MM.1S (cell line): ENCODE data around the gene RAB11FIP4.

Experiments
- DNase-seq: peaks from one replicate; pipeline ENCODE4 v3.0.0-alpha.2; 2015
- H2AFZ ChIP-seq: fragments of 300-600 bp; sonication (generic); 2 replicates; pipeline ENCODE4 v1.6.0; 2016; ENCODE audit warnings: antibody characterized with exemption, low read length
- H3F3A ChIP-seq: fragments of 300-600 bp; sonication (generic); 2 replicates; pipeline ENCODE4 v1.6.1; 2016; ENCODE audit warnings: mild to moderate bottlenecking, antibody characterized with exemption, low read length, moderate library complexity, mixed read lengths; ENCODE audit not compliant: insufficient read depth
- H3K27ac ChIP-seq: fragments of 300-600 bp; sonication (generic); 2 replicates; pipeline ENCODE4 v1.5.1; 2016; ENCODE audit warnings: mild to moderate bottlenecking, low read length
- H3K27me3 ChIP-seq: fragments of 300-600 bp; sonication (generic); replicated peaks from 2 replicates; pipeline ENCODE4 v1.6.0; 2016; ENCODE audit warnings: low read length; ENCODE audit not compliant: insufficient read depth
- H3K36me3 ChIP-seq: fragments of 300-600 bp; sonication (generic); replicated peaks from 2 replicates; pipeline ENCODE4 v1.6.1; 2016; ENCODE audit warnings: mild to moderate bottlenecking, low read length, mixed read lengths; ENCODE audit not compliant: insufficient read depth
- H3K4me1 ChIP-seq: fragments of 300-600 bp; sonication (generic); 2 replicates; pipeline ENCODE4 v1.6.1; 2016; ENCODE audit warnings: low read length, mixed read lengths
- H3K4me2 ChIP-seq: fragments of 300-600 bp; sonication (generic); 2 replicates; pipeline ENCODE4 v1.6.0; 2016; ENCODE audit warnings: low read depth, low read length
- H3K4me3 ChIP-seq: fragments of 300-600 bp; sonication (generic); 2 replicates; pipeline ENCODE4 v1.5.1; 2016; ENCODE audit warnings: low read length, mixed read lengths
- H3K79me2 ChIP-seq: fragments of 300-600 bp; sonication (generic); 2 replicates; pipeline ENCODE4 v1.6.1; 2016; ENCODE audit warnings: mixed run types, low read length, mixed read lengths
- H3K9ac ChIP-seq: fragments of 300-600 bp; sonication (generic); 2 replicates; pipeline ENCODE4 v1.6.1; 2016; ENCODE audit warnings: low read length, mixed read lengths
- H3K9me2 ChIP-seq: fragments of 300-600 bp; sonication (generic); replicated peaks from 2 replicates; pipeline ENCODE4 v1.6.1; 2016; ENCODE audit warnings: mild to moderate bottlenecking, low read length, mixed read lengths; ENCODE audit not compliant: insufficient read depth
- H3K9me3 ChIP-seq: fragments of 300-600 bp; sonication (generic); replicated peaks from 2 replicates; pipeline ENCODE4 v1.6.1; 2016; ENCODE audit warnings: mild to moderate bottlenecking, low read length, mixed read lengths; ENCODE audit not compliant: insufficient read depth
- H4K20me1 ChIP-seq: fragments of 300-600 bp; sonication (generic); 2 replicates; pipeline ENCODE4 v1.6.1; 2016; ENCODE audit warnings: mild to moderate bottlenecking, low read length, moderate library complexity, mixed read lengths; ENCODE audit not compliant: insufficient read depth
- CTCF ChIP-seq: fragments of 300-600 bp; sonication (generic); IDR thresholded peaks from 2 replicates; pipeline ENCODE4 v1.5.1; 2016; ENCODE audit warnings: antibody characterized with exemption, low read length, mixed read lengths
- EZH2 ChIP-seq: fragments of 300-600 bp; sonication (generic); optimal IDR thresholded peaks from 2 replicates; pipeline ENCODE3; 2017; ENCODE audit warnings: low read depth, mild to moderate bottlenecking, antibody characterized with exemption, low read length, mixed read lengths
- EZH2phosphoT487 ChIP-seq: fragments of 300-600 bp; sonication (generic); IDR thresholded peaks from 2 replicates; pipeline ENCODE4 v1.6.1; 2018; ENCODE audit warnings: antibody characterized with exemption, low read length

The RAB11FIP4 gene

GRCh38 chr17:31408586-31408985 lies 17.1 kb downstream of the RAB11FIP4 start:
- H4K20me1 ChIP-seq = no peaks in the 10 kb centered on the region
- H3K9ac ChIP-seq = no peak overlapping the region
- H3K27ac ChIP-seq = no peak overlapping the region
- DNase-seq = no peak
- H3K9me2 ChIP-seq = no peaks in the 10 kb centered on the region
- no peaks in the 10 kb centered on the region for H3K4me1 ChIP-seq
- H3K4me3 ChIP-seq = no peak overlapping the region
- TF ChIP-seq EZH2 = no peak
- no peak for TF ChIP-seq EZH2phosphoT487
- no peak for TF ChIP-seq CTCF
- no peak overlapping the region for H3K4me2 ChIP-seq
- H2AFZ ChIP-seq = no peak overlapping the region
- H3F3A ChIP-seq = no peaks in the 10 kb centered on the region
- H3K79me2 ChIP-seq = no peaks in the 10 kb centered on the region
- H3K9me3 ChIP-seq = no peaks in the 10 kb centered on the region
- no peaks in the 10 kb centered on the region for H3K36me3 ChIP-seq
- no peaks in the 10 kb centered on the region; the same call in 1 of the 2 replicates for H3K27me3 ChIP-seq

GRCh38 chr17:31411707-31412285 lies 20.3 kb downstream of the RAB11FIP4 start:
- no peak overlapping the region for H3K4me3 ChIP-seq
- no peaks in the 10 kb centered on the region; the same call in 1 of the 2 replicates for H3K27me3 ChIP-seq
- H3F3A ChIP-seq = no peaks in the 10 kb centered on the region
- no peaks in the 10 kb centered on the region for H3K79me2 ChIP-seq
- no peak overlapping the region for H3K9ac ChIP-seq
- H3K36me3 ChIP-seq = no peaks in the 10 kb centered on the region
- no peaks in the 10 kb centered on the region for H4K20me1 ChIP-seq
- no peak for DNase-seq
- H2AFZ ChIP-seq = no peak overlapping the region
- TF ChIP-seq EZH2 (no peak), EZH2phosphoT487 (no peak), CTCF (no peak)
- H3K9me3 ChIP-seq = no peaks in the 10 kb centered on the region
- no peak overlapping the region for H3K27ac ChIP-seq
- no peak overlapping the region for H3K4me2 ChIP-seq
- no peaks in the 10 kb centered on the region for H3K4me1 ChIP-seq
- no peaks in the 10 kb centered on the region for H3K9me2 ChIP-seq

- Histone ChIP-seq H3K27ac (no peak overlapping the region), H3K4me1 (no peaks in the 10 kb centered on the region), H3K36me3 (no peaks in the 10 kb centered on the region), H3K27me3 (no peaks in the 10 kb centered on the region; the same call in 1 of the 2 replicates), H3K9me3 (no peaks in the 10 kb centered on the region), H2AFZ (no peak overlapping the region), H3K9ac (no peak overlapping the region), H3K4me3 (no peak overlapping the region), H3F3A (no peaks in the 10 kb centered on the region), H4K20me1 (no peaks in the 10 kb centered on the region), H3K79me2 (no peaks in the 10 kb centered on the region), H3K9me2 (no peaks in the 10 kb centered on the region), H3K4me2 (no peak overlapping the region)
- TF ChIP-seq CTCF (no peak), EZH2phosphoT487 (no peak)
- no peak for DNase-seq
Measured at GRCh38 chr17:31412511-31412910, 21.0 kb downstream of the RAB11FIP4 start.
